LNCaP clone FGC (cell line): ENCODE data around the gene LAMA4.

Experiments used
- DNase-seq: peaks from one replicate; pipeline ENCODE4 v3.0.0-alpha.2; 2011; ENCODE audit warnings: low read depth
- H3K4me3 ChIP-seq: 2 replicates; pipeline ENCODE4 v1.5.1; 2011; ENCODE audit warnings: mild to moderate bottlenecking, low read depth, low read length, control low read depth
- CTCF ChIP-seq: IDR thresholded peaks from 2 replicates; pipeline ENCODE4 v1.5.1; 2012; ENCODE audit warnings: mild to moderate bottlenecking; ENCODE audit not compliant: control insufficient read depth, insufficient read depth; ENCODE audit errors: extremely low read depth

LAMA4 gene

GRCh38 chr6:112252571-112253497 is 1.5 kb downstream of the LAMA4 start:
- no peak for TF ChIP-seq CTCF
- H3K4me3 ChIP-seq, result no peak overlapping the region
- DNase-seq, result no peak

GRCh38 chr6:112251171-112251875 is 3.0 kb downstream of the LAMA4 start:
- TF ChIP-seq CTCF, result no peak
- no peak overlapping the region for H3K4me3 ChIP-seq
- no peak for DNase-seq

GRCh38 chr6:112249489-112249888 is 4.9 kb downstream of the LAMA4 start:
- H3K4me3 ChIP-seq, result no peak overlapping the region
- DNase-seq, result no peak
- no peak for TF ChIP-seq CTCF

GRCh38 chr6:112247275-112247674 is 7.1 kb downstream of the LAMA4 start:
- H3K4me3 ChIP-seq, result no peak overlapping the region
- DNase-seq, result no peak
- TF ChIP-seq CTCF, result no peak

GRCh38 chr6:112245511-112246203 is 8.7 kb downstream of the LAMA4 start:
- no peak overlapping the region for H3K4me3 ChIP-seq
- DNase-seq, result no peak
- no peak for TF ChIP-seq CTCF

GRCh38 chr6:112243861-112244827 is 10.2 kb downstream of the LAMA4 start:
- no peak for TF ChIP-seq CTCF
- peak; percentile 10 for DNase-seq
- no peak overlapping the region for H3K4me3 ChIP-seq
